Spinal cord (tissue), 10 donors: ENCODE data around the gene CWF19L1. TPM values are rescaled to one million over a fixed set of nuclear protein-coding genes. Genes with fewer than 3 reads are reported as not detected.
A peak's percentile ranks its signal among the peaks of the same experiment; 100 is the strongest.

Experiments
- DNase-seq, 6 donors: peaks; one replicate each; pipeline versions ENCODE4 v3.0.0 to v3.0.0-alpha.2; 2013 to 2015; ENCODE audit warnings: low spot score in 6 of 6, low read depth in 4 of 6
- H3K27ac ChIP-seq: one replicate; pipeline ENCODE4 v1.5.1; 2013; ENCODE audit warnings: low read depth, low read length, control low read depth
- H3K27me3 ChIP-seq: one replicate; pipeline ENCODE4 v1.6.1; 2013; ENCODE audit warnings: low read length; ENCODE audit not compliant: control insufficient read depth, insufficient read depth
- H3K36me3 ChIP-seq: one replicate; pipeline ENCODE4 v1.6.1; 2013; ENCODE audit warnings: low read length; ENCODE audit not compliant: control insufficient read depth, insufficient read depth
- H3K4me1 ChIP-seq: one replicate; pipeline ENCODE4 v1.6.1; 2013; ENCODE audit warnings: low read length; ENCODE audit not compliant: control insufficient read depth, insufficient read depth
- H3K4me3 ChIP-seq: one replicate; pipeline ENCODE4 v1.5.1; 2013; ENCODE audit warnings: low read depth, low read length, control low read depth
- H3K9me3 ChIP-seq: one replicate; pipeline ENCODE4 v1.6.1; 2013; ENCODE audit warnings: low read length; ENCODE audit not compliant: control insufficient read depth, insufficient read depth
- WGBS: methylation state at CpG from one replicate; pipeline ENCODE4 v1.1.5; 2013; ENCODE audit warnings: missing lambda C conversion rate; ENCODE audit not compliant: insufficient coverage; 5-methylcytosine and 5-hydroxymethylcytosine counted together
- polyA plus RNA-seq, 2 donors: library from polyadenylated mRNA; unstranded; fragments of 120-200 nt; gene quantifications; one replicate each; pipeline ENCODE4 v1.2.1, GENCODE V29; 2013; ENCODE audit not compliant: insufficient read length in 2 of 2
- total RNA-seq, 2 donors: library from RNA; depleted of rRNA in 1 of 2; stranded (reverse); fragments of 120-200 nt in 1 of 2; fragments of >200 nt in 1 of 2; gene quantifications; one replicate each; pipeline versions ENCODE4 v1.2.3 to v1.2.4, GENCODE V29; 2013 to 2014
- donor health status: healthy.

CWF19L1 gene
- total and polyA plus RNA-seq, 4 donors: 21.5 to 32.1 (median 27.8) TPM

DNA sequence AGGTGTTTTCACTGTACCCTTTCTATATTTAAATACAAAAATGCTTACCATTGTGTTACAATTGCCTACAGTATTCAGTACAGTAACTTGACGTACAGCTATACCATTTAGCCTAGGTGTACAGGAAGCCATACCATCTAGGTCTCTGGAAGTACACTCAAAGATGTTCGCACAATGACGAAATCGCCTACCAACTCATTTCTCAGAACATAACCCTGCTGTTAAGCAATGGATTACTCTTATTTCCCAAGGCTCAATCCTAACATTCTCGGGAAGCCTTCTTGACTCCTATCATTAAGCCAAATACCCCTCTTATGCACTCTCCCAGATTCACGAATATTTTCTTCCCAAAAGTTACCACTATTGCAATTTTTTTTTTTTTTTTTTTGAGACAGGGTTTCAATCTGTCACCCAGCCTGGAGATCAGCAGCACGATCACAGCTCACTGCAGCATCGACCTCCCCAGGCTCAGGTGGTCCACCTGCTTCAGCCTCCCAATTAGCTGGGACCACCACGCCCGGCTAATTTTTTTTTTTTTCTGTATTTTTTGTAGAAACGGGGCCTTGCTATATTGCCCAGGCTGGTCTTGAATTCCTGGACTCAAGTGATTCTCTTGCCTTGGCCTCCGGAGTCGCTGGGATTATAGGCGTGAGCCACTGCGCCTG lies 1.5 kb downstream of the CWF19L1 start:
- Histone ChIP-seq H3K36me3 (no peaks in the 10 kb centered on the region), H3K27ac (no peak overlapping the region), H3K9me3 (no peaks in the 10 kb centered on the region), H3K4me3 (no peak overlapping the region), H3K4me1 (peaks cover 14% of the 10 kb centered on the region), H3K27me3 (no peaks in the 10 kb centered on the region)
- 98% methylated on average over 10 of the region's 15 CpGs for WGBS
- DNase-seq: no peak

- H3K36me3 ChIP-seq: peaks cover 38% of the 10 kb centered on the region
- no CpG with 5 or more reads among the region's 3 CpGs for WGBS
Measured at GRCh38 chr10:100254191-100254590, 13.2 kb downstream of the CWF19L1 start.

GRCh38 chr10:100253041-100253440 lies 14.4 kb downstream of the CWF19L1 start:
- no peak overlapping the region for H3K4me3 ChIP-seq
- no peaks in the 10 kb centered on the region for H3K27me3 ChIP-seq
- no peak overlapping the region for H3K27ac ChIP-seq
- peaks cover 45% of the 10 kb centered on the region for H3K36me3 ChIP-seq
- DNase-seq: no peak
- H3K9me3 ChIP-seq: no peaks in the 10 kb centered on the region
- WGBS: 94% methylated on average over 5 of the region's 5 CpGs
- no peaks in the 10 kb centered on the region for H3K4me1 ChIP-seq

More at GRCh38 chr10:100254191-100254590, 13.2 kb downstream of the CWF19L1 start:
- Histone ChIP-seq H3K4me3 (no peak overlapping the region), H3K27ac (no peak overlapping the region), H3K9me3 (no peaks in the 10 kb centered on the region), H3K4me1 (no peaks in the 10 kb centered on the region), H3K27me3 (no peaks in the 10 kb centered on the region)
- no peak for DNase-seq

DNA sequence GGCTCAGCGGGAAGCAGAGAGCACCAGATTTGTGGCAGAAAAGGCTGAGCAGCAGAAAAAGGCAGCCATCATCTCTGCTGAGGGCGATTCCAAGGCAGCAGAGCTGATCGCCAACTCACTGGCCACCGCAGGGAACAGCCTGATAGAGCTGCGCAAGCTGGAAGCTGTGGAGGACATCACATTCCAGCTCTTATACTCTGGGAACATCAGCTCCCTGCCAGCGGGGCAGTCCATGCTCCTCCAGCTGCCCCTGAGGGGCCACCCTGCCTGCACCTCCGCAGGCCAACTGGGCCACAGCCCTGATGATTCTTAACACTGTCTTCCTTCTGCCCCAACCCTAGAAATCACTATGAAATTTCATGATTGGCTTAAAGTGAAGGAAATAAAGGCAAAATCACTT lies 18.6 kb downstream of the CWF19L1 start:
- no peaks in the 10 kb centered on the region for H3K9me3 ChIP-seq
- H3K4me1 ChIP-seq: no peaks in the 10 kb centered on the region
- H3K27ac ChIP-seq: no peak overlapping the region
- no peaks in the 10 kb centered on the region for H3K27me3 ChIP-seq
- peaks cover 37% of the 10 kb centered on the region for H3K36me3 ChIP-seq
- no peak overlapping the region for H3K4me3 ChIP-seq
- WGBS: 97% methylated on average over 5 of the region's 7 CpGs
- DNase-seq: no peak

- Histone ChIP-seq H3K36me3 (peaks cover 39% of the 10 kb centered on the region), H3K9me3 (no peaks in the 10 kb centered on the region), H3K27ac (no peak overlapping the region), H3K27me3 (no peaks in the 10 kb centered on the region), H3K4me3 (no peak overlapping the region), H3K4me1 (no peaks in the 10 kb centered on the region)
- 79% methylated on average over 2 of the region's 5 CpGs for WGBS
- DNase-seq: no peak
Measured at GRCh38 chr10:100245484-100246220, 21.8 kb downstream of the CWF19L1 start.

DNA sequence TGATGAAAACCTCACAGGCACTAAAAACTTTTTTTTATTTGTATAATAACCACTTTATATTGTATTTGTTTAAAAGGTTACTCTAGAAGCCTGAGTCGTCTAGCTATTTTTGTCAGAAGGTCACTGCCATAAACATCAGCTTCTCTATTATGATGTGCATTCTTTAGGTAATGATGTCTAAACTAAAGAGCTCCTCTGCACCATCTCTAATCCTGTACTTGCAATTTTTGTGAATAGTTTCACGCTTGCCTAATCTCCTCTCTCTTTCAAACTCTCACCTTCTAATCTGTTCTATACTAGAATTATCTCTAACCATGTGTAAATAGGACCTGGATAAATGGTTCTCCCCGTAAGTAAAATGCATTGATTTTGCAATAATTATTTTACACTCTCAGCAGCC lies 27.6 kb downstream of the CWF19L1 start:
- no peak overlapping the region for H3K4me3 ChIP-seq
- no peaks in the 10 kb centered on the region for H3K27me3 ChIP-seq
- no peak for DNase-seq
- H3K9me3 ChIP-seq: no peaks in the 10 kb centered on the region
- no peaks in the 10 kb centered on the region for H3K4me1 ChIP-seq
- H3K27ac ChIP-seq: no peak overlapping the region
- peaks cover 44% of the 10 kb centered on the region for H3K36me3 ChIP-seq
- WGBS: no CpG with 5 or more reads among the region's 3 CpGs

- Histone ChIP-seq H3K36me3 (peaks cover 42% of the 10 kb centered on the region), H3K27ac (no peak overlapping the region), H3K27me3 (no peaks in the 10 kb centered on the region), H3K9me3 (no peaks in the 10 kb centered on the region), H3K4me1 (no peaks in the 10 kb centered on the region), H3K4me3 (no peak overlapping the region)
- 100% methylated on average over 5 of the region's 7 CpGs for WGBS
- DNase-seq: no peak
Measured at GRCh38 chr10:100238429-100238828, 29.0 kb downstream of the CWF19L1 start.

GRCh38 chr10:100232101-100232500 lies 35.3 kb downstream of the CWF19L1 start:
- Histone ChIP-seq H3K4me1 (peaks cover 15% of the 10 kb centered on the region), H3K27ac (no peak overlapping the region), H3K27me3 (no peaks in the 10 kb centered on the region), H3K4me3 (no peak overlapping the region), H3K36me3 (peaks cover 30% of the 10 kb centered on the region), H3K9me3 (no peaks in the 10 kb centered on the region)
- WGBS: 83% methylated on average over 1 of the region's 2 CpGs
- DNase-seq: no peak

DNA sequence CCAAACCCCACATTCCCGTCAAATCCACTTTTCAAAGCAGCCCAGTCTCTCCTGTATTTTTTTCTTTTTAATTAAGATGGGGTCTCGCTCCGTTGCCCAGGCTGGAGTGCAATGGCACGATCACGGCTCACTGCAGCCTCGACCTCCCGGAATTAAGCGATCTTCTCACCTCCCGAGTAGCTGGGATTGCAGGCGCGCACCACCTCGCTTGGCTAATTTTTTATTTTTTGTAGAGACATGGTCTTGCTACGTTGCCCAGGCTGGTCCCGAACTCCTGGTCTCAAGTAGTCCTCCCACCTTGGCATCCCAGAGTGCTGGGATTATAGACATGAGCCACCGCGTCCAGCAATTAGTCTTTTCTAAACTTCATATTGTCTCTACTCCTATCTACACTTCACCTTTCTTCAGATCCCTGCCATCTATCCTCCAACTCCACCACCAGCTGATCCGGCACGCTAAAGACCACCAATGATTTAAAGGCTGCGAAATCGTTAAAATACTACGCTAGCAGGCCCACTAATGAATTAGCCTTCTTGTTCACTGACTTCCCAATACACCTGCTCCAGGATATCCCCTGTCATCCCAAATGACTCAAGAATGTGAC lies 37.5 kb downstream of the CWF19L1 start:
- WGBS: 54% methylated on average over 20 of the region's 21 CpGs
- peak in 1 of 6 donors; percentile 1 for DNase-seq
- Histone ChIP-seq H3K36me3 (peaks cover 19% of the 10 kb centered on the region), H3K27me3 (no peaks in the 10 kb centered on the region), H3K4me3 (peak overlapping the region; percentile 80), H3K27ac (peak overlapping the region; percentile 76), H3K4me1 (peaks cover 15% of the 10 kb centered on the region), H3K9me3 (no peaks in the 10 kb centered on the region)
